Skeletal muscle tissue (tissue), 4 donors: Measurements from ENCODE around the gene PCDHGB6. TPM values are rescaled to one million over a fixed set of nuclear protein-coding genes. Genes with fewer than 3 reads are reported as not detected.
"Not testable (repeated sequence)": the region's sequence is repeated elsewhere in the genome, so short reads cannot be mapped to it uniquely, and the experiment has no call there.

Experiments
- H3K27ac ChIP-seq: one replicate; pipeline ENCODE4 v1.7.0; 2013; ENCODE audit warnings: mild to moderate bottlenecking, low read depth, low read length, inconsistent platforms
- H3K27me3 ChIP-seq, 3 donors: one replicate each; pipeline ENCODE4 v1.7.0; 2013; ENCODE audit warnings: low read length in 3 of 3; ENCODE audit not compliant: control insufficient read depth in 3 of 3, insufficient read depth in 3 of 3
- H3K36me3 ChIP-seq, 3 donors: one replicate each; pipeline ENCODE4 v1.7.0; 2013; ENCODE audit warnings: low read length in 3 of 3; ENCODE audit not compliant: control insufficient read depth in 3 of 3, insufficient read depth in 3 of 3
- H3K4me1 ChIP-seq, 3 donors: one replicate each; pipeline ENCODE4 v1.7.0; 2013; ENCODE audit warnings: low read length in 3 of 3, mild to moderate bottlenecking in 3 of 3; ENCODE audit not compliant: control insufficient read depth in 3 of 3, insufficient read depth in 3 of 3
- H3K4me3 ChIP-seq, 3 donors: one replicate each; pipeline ENCODE4 v1.7.0; 2013; ENCODE audit warnings: low read length in 3 of 3
- H3K9ac ChIP-seq, 3 donors: one replicate each; pipeline ENCODE4 v1.7.0; 2013; ENCODE audit warnings: low read length in 3 of 3, mild to moderate bottlenecking in 3 of 3, moderate library complexity in 2 of 3, low read depth in 1 of 3
- H3K9me3 ChIP-seq, 3 donors: one replicate each; pipeline ENCODE4 v1.7.0; 2013; ENCODE audit warnings: low read length in 3 of 3; ENCODE audit not compliant: control insufficient read depth in 3 of 3
- total RNA-seq: library from RNA; depleted of rRNA; stranded (reverse); fragments of >200 nt; gene quantifications from one replicate; pipeline ENCODE4 v1.2.3, GENCODE V29; 2014
- donor health status: Osteomylitis.

Gene PCDHGB6
- total RNA-seq, 1 donor from 2014 or later: 5.2 TPM

- H3K9me3 ChIP-seq: peaks cover 24 to 39% (median 30%) of the 10 kb centered on the region in 3 donors
- H3K4me1 ChIP-seq: peaks cover 0 to 29% (median 21%) of the 10 kb centered on the region in 3 donors
- H3K36me3 ChIP-seq: peaks cover 3 to 20% (median 7%) of the 10 kb centered on the region in 3 donors
- H3K9ac ChIP-seq: peak within 1 kb of the TSS; percentile 65 to 76 (median 66)
- H3K27ac ChIP-seq: peak within 1 kb of the TSS; percentile 62
- H3K4me3 ChIP-seq: peak within 1 kb of the TSS; percentile 68 to 76 (median 73)
- H3K27me3 ChIP-seq: not testable (repeated sequence)
These were observed 9.8 kb downstream of the PCDHGB6 start, which contains the start of gene PCDHGB7 for GRCh38 chr5:141417494-141418172. TSS of gene PCDHGB7 (plus strand) at chr5:141417677. CDS start at chr5:141417860, 183 bp downstream.

- peaks cover 24 to 43% (median 33%) of the 10 kb centered on the region in 3 donors for H3K9me3 ChIP-seq
- H3K9ac ChIP-seq: no peak overlapping the region
- H3K36me3 ChIP-seq: peaks cover 6 to 19% (median 7%) of the 10 kb centered on the region in 3 donors
- no peak overlapping the region for H3K27ac ChIP-seq
- H3K4me1 ChIP-seq: peaks cover 0 to 32% (median 19%) of the 10 kb centered on the region in 3 donors
- peak overlapping the region; percentile 26 to 58 (median 37) for H3K4me3 ChIP-seq
- peaks cover 2 to 3% (median 2%) of the 10 kb centered on the region in 3 donors for H3K27me3 ChIP-seq
These were observed 11.5 kb downstream of the PCDHGB6 start for GRCh38 chr5:141419074-141419880.

GRCh38 chr5:141420855-141421488 lies 13.2 kb downstream of the PCDHGB6 start, which contains the start of gene PCDHGA11:
TSS of gene PCDHGA11 (plus strand) at chr5:141421051. CDS start at chr5:141421228, 177 bp downstream.
- peaks cover 30 to 39% (median 36%) of the 10 kb centered on the region in 3 donors for H3K9me3 ChIP-seq
- peaks cover 0 to 25% (median 19%) of the 10 kb centered on the region in 3 donors for H3K4me1 ChIP-seq
- peaks cover 0 to 3% (median 2%) of the 10 kb centered on the region in 3 donors for H3K27me3 ChIP-seq
- H3K4me3 ChIP-seq: peak within 1 kb of the TSS; percentile 59 to 71 (median 67)
- H3K9ac ChIP-seq: peak within 1 kb of the TSS in 2 of 3 donors; percentile 50 to 63
- H3K36me3 ChIP-seq: peaks cover 5 to 16% (median 6%) of the 10 kb centered on the region in 3 donors
- peak within 1 kb of the TSS; percentile 19 for H3K27ac ChIP-seq

GRCh38 chr5:141421489-141421855 lies 13.7 kb downstream of the PCDHGB6 start:
- peaks cover 5 to 18% (median 6%) of the 10 kb centered on the region in 3 donors for H3K36me3 ChIP-seq
- peak overlapping the region; percentile 19 for H3K27ac ChIP-seq
- peaks cover 31 to 43% (median 41%) of the 10 kb centered on the region in 3 donors for H3K9me3 ChIP-seq
- peak overlapping the region; percentile 59 to 71 (median 67) for H3K4me3 ChIP-seq
- peak overlapping the region in 2 of 3 donors; percentile 50 to 63 for H3K9ac ChIP-seq
- peaks cover 0 to 3% (median 2%) of the 10 kb centered on the region in 3 donors for H3K27me3 ChIP-seq
- peaks cover 0 to 25% (median 19%) of the 10 kb centered on the region in 3 donors for H3K4me1 ChIP-seq

GRCh38 chr5:141422742-141423291 lies 15.0 kb downstream of the PCDHGB6 start:
- peak overlapping the region in 2 of 3 donors; percentile 24 to 41 for H3K4me3 ChIP-seq
- H3K9ac ChIP-seq: no peak overlapping the region
- peaks cover 0 to 3% (median 2%) of the 10 kb centered on the region in 3 donors for H3K27me3 ChIP-seq
- peaks cover 9 to 25% (median 11%) of the 10 kb centered on the region in 3 donors for H3K36me3 ChIP-seq
- H3K27ac ChIP-seq: no peak overlapping the region
- peaks cover 0 to 25% (median 19%) of the 10 kb centered on the region in 3 donors for H3K4me1 ChIP-seq
- peaks cover 39 to 55% (median 47%) of the 10 kb centered on the region in 3 donors for H3K9me3 ChIP-seq

GRCh38 chr5:141427783-141428426 lies 20.1 kb downstream of the PCDHGB6 start:
- no peak overlapping the region for H3K27ac ChIP-seq
- H3K9ac ChIP-seq: no peak overlapping the region
- H3K4me1 ChIP-seq: peaks cover 2 to 9% (median 4%) of the 10 kb centered on the region in 3 donors
- H3K36me3 ChIP-seq: peaks cover 7 to 16% (median 13%) of the 10 kb centered on the region in 3 donors
- peak overlapping the region in 2 of 3 donors; percentile 9 for H3K4me3 ChIP-seq
- peaks cover 18 to 42% (median 29%) of the 10 kb centered on the region in 3 donors for H3K9me3 ChIP-seq
- no peaks in the 10 kb centered on the region for H3K27me3 ChIP-seq

- Histone ChIP-seq H3K4me3 (peak within 1 kb of the TSS; percentile 54 to 78 (median 70)), H3K9ac (peak within 1 kb of the TSS in 2 of 3 donors; percentile 43 to 51), H3K27me3 (no peaks in the 10 kb centered on the region), H3K27ac (no peak within 1 kb of the TSS), H3K4me1 (peaks cover 2 to 8% (median 4%) of the 10 kb centered on the region in 3 donors), H3K36me3 (peaks cover 7 to 16% (median 13%) of the 10 kb centered on the region in 3 donors), H3K9me3 (peaks cover 15 to 37% (median 17%) of the 10 kb centered on the region in 3 donors)
These were observed 22.7 kb downstream of the PCDHGB6 start, which contains the start of gene PCDHGA12 for GRCh38 chr5:141430332-141431113. TSS of gene PCDHGA12 (plus strand) at chr5:141430507. CDS start at chr5:141430760, 253 bp downstream.

- H3K36me3 ChIP-seq: peaks cover 7 to 13% (median 13%) of the 10 kb centered on the region in 3 donors
- no peak overlapping the region for H3K27ac ChIP-seq
- H3K9ac ChIP-seq: peak overlapping the region in 1 of 3 donors; percentile 50
- no peaks in the 10 kb centered on the region for H3K27me3 ChIP-seq
- peak overlapping the region; percentile 54 to 78 (median 70) for H3K4me3 ChIP-seq
- H3K9me3 ChIP-seq: peaks cover 10 to 34% (median 13%) of the 10 kb centered on the region in 3 donors
- H3K4me1 ChIP-seq: peaks cover 2 to 8% (median 4%) of the 10 kb centered on the region in 3 donors
These were observed 23.5 kb downstream of the PCDHGB6 start for GRCh38 chr5:141431286-141431685.
